Glomerular endothelial cell (primary cell): ENCODE results near the gene CDCA4. TPM values are rescaled to one million over a fixed set of nuclear protein-coding genes. Genes with fewer than 3 reads are reported as not detected.

Experiments
- DNase-seq: peaks from one replicate; pipeline ENCODE4 v3.0.0-alpha.2; 2011; ENCODE audit warnings: low read depth, low spot score; ENCODE audit errors: extremely low read depth
- total RNA-seq: library from RNA; depleted of rRNA; stranded (reverse); fragments of >200 nt; gene quantifications from 2 replicates; pipeline ENCODE4 v1.2.3, GENCODE V29; 2015

The CDCA4 gene
- total RNA-seq, 1 donor from 2014 or later = 20.8 TPM

DNA sequence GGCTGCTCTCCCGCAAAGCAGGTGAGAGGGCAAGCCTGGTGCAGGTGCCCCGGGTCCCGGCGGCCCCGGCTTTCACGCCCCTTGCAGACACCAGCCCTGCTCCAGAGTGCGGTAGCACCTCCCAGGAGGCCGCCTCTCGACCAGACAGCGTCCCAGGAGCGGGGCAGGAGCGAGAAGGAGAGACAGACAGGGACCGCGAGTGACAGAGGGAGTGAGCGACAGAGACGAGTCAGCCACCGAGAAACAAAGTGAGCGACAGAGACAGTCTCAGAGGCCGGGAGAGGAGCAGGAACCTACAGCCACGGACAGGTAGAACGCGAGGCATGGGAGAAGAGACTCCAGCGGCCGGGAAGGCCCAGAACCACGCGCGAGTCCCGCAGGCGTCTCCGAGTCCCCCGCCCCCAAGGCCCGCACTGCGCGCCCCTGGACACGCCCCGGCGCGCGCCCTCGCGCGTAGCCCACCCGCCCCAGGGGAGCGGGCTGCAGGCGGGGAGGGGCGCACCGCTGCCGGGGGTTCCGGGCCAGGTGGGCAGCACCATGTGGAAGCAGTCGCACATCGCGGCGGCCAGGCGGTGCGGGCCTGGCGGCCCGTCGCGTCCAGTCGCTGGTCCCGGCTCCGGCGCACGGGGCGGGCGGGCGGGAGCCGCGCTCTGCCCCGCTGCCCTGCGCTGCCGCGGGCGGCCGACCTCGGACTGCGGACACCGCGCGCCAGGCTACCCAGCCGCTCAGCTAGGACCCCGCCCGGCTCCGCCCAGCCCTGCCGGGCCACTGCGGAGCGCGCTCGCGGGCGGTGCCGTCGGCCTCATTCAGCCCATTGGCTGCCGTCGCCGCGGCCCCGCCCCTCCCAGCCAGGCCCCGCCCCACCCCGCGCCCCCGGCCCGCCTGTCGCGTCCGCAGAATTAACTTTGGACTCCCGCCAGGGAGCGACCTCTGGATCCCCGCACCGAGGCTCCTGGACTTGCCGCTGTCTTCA is 42.9 kb downstream of the CDCA4 start, which contains the start of gene AHNAK2:
TSS of gene AHNAK2 (minus strand) at position 694 of the 973 bp plus-strand sequence. CDS start at position 557, 137 bp downstream.
- DNase-seq = no peak

DNA sequence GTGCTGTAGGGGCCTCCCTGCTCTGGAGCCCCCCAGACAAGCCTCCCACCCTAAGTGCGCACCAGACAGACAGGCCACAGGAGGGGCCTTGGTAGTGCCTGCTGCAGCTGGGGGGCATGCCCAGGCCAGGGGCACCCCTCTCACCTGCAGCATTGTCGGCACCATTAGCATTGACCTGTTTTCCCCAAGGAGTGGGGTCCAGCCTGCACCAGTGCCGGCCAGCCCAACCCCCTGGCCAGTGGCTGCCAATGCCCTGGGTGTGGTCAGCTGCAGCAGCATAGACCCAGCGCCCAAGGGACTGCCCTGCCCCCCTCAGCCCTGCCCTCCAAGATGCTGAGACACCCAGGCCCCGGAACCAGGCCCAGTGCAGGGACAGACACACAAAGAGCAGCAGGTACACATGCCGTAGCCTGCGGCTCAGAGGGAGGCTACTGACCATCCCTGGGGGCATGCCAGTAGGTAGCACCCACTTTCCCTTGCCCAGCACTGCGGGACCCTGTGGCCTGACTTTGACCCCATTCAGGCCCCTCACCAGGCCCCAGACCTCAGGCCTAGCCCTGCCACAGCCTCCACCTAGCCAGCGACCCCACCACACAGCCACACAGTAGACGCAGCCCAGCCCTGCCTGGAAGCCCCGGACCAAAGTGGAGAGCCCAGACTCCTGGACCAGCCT is 43.7 kb downstream of the CDCA4 start:
- DNase-seq = no peak

DNA sequence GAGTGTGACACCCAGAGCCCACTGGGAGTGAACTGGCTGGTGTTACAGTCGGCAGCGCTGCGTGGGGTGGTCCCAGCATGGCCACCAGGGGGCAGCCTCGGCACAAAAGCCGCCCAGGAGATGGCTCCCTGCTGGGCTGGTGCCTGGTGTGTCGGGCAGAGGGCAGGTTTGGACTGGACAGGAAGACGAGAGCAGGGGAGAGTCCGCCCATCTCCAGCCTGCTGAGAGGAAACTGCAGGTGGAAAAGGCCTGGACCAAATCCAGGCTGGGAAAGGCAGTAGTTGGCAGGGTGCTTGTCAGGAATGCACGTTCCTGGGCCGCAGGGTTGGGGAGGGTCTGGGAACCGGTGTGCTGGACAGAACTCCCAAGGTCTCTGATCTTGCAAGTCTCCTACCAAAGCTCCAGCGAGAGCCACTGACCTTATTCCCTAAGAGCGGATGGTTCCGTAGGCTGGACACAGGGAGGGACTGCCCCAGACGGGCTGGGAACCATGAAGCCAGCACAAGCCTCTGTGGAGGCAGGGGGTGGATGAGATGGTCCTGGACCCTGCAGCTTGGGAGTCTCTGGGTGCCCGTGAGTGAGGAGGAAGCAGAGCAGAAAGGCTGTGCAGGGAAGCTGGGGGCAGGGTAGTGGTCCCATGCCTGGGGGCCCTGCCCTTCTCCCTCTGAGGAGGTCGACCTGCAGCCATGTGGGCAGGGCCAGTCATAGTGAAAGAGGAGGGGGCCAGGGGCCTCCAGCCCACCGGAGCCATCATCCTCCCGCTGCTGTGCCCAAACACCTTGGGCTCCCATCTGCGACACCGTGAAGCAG is 44.5 kb downstream of the CDCA4 start:
- no peak for DNase-seq

DNA sequence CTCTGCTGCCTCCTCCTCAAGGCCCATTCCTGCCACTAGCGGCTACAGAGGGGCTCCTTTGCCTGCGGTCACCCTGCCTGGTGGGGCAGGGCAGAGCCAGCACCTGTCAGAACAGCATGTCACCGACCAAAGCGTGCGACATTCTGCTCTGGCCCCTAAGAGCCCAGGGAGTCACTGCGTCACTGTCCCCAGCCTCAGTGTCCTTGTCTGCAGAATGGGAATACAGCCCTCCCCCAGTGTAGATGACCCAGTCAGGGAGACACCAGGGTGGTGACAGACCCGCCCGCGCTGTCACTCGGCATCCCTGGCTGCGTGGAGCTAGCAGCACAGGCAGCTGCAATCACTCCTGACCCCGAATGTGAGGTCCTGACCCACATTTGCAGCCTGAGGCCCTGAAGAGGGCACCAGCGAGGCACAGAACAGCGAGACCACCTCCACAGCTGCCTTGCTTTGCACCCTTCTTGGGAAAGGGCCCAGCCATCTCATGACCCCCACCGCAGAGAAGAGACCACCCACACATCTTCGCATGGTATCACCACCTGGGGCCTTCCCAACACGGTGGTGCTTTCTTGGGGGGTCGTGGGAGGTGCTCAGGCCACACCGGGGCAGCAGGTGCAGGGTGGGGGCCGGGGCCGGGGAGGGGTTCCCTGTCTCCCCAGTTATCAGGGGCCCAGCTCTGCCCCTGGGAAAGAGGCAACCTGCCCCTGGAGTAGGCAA is 45.2 kb downstream of the CDCA4 start:
- no peak for DNase-seq

DNA sequence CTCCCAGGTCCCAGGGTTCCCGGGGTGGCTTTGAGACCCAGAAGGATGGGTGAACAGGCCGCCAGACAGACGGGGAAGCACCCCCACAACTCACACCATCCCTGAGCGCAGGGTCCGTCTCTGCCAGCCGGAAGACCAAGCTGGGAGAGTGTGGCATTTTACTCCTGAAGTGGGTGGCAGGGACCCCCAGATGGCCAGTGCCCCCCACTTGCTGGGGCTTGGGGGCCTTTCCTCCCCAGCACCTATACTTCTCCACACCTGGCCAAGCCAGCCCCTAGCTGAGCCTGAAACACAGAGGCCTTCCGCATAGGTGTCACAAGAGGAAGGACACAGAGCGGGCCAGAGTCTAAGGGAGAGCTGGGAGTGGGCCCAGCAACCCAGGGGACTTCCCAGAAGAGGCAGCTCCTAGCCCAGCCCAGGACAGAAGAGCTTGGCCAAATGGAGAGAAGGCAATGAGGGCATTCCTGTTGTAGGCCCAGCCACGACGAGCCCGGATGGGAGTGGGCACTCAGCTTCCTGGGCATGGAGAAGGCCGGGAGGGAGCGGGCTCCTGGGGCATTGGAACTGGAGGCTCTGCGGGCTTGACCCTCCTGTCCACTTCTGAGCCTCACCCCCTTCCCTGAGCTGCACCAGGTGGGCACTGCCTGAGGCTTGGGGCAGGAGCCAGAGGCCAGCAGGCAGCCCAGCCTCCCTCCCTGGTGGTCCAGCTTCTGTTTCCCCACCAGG is 46.1 kb downstream of the CDCA4 start:
- DNase-seq = no peak

DNA sequence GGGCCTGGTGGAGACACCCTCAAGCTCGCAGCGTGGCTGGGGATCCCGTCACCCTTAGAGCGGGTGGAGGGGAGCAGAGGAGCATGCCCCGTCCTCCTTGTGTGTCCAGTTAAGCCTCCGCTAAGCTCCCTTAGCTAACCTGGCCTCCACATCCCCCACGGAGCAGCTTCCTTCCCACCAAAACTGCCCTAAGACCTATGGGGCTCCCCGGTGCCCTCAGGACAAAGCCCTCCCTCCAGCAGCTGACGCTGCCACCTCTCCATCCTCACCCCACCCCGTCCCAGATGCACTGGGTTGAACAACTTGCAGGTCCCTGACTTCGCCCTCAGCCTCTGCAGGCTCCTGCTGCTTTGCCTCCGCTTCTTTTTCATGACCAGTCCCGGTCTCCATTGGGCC is 46.7 kb downstream of the CDCA4 start:
- no peak for DNase-seq

DNA sequence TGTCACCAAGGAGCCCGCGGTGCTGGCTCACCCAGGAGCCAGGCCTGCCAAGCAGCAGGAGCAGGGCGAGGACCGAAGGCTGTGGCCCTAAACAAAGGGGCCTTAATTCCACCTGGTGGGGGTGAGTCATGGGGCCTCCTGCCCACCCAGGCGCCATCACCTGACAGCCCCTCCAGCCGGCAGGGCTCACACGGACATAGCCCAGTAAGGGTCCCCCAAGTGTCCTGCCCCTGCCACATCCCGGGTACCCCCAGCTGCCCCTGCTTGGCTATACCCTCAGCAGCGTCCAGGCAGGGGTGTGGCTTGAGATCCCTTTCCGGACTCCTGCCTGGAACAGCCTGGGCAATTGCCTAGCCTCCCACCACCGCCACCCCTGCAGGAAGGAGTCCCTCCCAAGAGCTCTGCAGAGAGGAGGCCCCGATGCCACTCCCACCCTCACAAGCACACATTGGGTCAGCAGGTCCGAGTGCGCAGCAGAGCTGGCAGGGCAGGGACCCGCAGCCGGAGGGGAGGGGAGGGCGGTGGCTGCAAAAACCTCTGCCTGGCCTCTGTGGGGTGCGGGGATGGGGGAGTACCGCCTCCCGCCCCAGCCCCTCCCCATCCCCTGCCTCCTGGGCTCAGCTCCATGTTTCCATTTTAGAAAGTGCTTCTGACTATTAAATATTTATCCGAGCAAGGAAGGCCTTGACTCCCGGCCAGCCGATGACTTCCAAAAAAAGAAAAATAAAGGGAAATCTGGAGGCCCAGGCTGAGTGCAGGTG is 47.3 kb downstream of the CDCA4 start:
- no peak for DNase-seq

DNA sequence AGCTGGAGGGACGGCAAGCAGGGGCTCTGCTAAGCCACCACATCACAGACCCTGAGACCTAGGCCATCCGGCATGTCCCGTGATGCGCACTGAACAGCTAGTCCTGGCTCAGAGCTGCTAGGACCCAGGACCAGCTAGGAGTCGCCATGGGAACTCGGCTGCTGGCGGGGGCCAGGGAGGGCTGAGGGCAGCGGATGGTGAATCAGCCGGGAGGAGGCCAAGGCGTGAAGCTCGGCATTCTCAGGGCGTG is 47.8 kb downstream of the CDCA4 start:
- peak; percentile 65 for DNase-seq

DNA sequence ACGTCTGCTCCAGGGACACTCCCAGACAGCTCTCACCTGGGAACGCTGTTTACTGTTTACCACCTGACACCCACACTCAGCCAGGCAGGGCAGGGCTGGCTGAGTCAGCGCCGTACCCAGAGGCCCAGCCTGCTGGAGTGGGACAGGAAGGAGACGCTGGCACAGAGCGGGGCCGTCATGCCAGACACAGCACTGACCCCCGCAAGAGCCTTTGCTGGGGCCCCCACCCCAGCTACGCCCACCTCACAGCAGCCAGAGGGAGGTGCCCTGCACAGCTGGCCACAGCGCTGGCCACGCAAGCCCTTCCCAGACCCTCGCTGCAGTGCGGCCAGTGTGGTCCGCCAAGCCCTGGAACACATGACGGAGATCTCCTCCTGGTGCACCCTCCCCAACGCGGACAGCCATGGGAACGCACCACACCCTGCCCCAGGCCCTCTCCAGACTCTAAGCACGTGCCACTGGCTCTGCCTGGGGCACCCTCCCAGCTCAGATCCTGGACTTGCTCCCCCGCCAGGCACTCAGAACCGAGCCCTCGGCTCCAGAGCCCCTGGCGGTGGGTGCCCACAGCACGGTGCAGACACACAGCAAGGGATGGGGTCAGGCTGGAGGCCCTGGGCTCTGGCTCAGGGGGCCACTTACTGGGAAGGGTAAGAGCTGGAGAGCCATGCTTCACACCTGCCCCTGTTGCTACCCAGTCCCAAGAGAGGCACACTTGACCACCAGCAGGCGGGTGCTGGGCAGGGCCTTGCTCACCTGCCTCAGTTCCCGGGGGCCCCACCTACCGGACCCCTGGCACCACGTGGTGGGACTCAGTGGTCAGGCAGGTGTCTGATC is 48.4 kb downstream of the CDCA4 start:
- DNase-seq = no peak

DNA sequence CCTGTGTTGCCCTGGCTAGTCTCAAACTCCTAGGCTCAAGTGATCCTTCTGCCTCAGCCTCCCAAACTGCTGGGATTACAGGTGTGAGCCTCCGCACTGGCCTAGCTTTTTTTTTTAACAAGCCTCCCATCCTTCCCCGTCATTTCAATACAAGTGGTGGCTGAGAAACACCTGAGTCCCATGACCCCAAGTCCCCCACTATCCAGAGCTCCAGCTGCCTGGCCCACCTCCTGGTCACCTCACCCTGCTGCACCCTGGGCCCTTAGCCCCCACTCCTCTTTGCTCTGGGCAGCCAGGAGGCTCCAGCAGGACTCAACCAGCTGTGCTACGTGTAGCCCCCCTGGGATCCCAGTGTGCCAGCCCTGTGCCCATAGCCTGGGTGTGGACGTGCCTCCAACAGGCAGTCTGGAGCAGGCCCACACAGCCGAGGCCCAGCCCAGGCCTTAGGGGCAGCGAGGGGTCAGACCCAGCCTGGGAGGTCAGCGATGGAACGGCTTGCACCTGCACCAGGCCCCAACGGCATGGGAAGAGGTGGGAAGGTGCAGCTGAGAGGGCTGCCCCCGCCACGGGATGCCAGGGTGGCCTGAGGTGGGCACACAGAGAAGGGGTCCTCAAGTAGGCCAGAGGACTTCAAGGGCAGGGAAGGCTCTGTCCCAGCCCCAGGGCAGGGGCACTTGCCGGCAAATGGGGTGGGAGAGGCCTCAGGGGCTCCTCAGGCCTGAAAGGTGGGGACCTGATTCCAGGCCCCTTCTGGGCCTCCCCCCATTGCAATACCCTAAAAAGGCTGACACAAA is 49.2 kb downstream of the CDCA4 start:
- no peak for DNase-seq

DNA sequence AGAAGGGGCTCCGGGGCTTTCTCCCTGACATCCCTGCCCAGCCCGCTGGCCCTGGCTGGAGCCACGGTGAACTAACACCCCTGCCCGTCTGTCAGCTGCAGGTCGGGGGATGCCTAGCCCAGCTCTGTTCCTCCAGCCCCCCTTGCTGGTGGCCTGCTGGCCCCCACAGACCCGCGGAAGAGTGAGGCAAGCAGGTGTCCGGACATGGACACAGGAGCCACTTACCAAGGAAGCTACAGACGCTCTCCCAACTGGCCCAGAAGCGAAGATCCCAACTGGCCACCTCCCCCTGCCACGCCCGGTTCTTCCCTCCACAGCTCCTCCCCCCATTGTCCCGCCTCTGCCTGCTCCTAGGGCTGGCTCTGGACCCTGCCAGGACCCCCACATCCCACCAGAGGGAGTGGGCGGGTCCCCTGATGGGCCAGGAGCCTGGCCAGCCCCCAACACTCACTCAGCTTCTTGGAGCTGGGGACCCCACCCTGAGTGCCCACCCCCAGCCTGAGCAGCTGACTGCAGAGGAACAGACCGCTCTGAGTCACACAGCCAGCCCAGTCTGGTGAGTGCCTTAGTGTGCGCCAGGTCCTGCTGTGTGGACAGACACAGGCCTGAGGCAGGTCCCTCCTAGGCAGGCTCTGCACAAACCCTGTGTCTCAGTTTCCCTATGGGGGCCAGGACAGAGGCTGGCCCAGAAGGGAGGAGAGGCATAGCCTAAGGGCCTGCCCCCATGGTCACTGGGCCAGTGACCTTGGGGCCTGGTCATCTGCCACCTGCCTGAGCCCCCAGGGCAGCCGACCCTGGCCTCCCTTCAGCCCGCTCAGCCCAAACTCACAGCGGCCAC is 50.4 kb downstream of the CDCA4 start:
- no peak for DNase-seq

DNA sequence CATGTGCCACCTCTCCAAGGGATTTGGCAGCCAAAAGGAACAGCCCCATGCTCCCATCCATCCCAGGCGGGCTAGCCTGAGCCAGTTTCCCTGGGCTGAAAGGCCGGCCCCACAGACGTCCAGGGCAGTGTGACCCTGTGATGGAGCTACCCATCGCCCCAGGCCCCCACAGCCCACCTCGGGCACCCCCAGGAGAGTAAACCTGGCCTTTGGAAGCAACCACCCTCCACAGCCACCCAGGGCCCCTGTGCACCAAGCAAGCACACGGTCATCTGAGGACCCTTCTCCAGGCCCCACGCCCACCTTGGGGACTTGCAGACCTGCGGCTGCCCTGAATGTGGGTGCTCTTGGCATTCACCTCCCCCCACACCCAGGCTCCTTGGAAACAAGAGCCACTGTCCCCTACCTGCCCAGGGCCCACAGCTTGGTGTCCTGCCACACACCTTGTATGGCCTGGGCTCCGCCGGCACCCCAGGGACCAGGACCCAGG is 51.1 kb downstream of the CDCA4 start:
- DNase-seq = no peak

DNA sequence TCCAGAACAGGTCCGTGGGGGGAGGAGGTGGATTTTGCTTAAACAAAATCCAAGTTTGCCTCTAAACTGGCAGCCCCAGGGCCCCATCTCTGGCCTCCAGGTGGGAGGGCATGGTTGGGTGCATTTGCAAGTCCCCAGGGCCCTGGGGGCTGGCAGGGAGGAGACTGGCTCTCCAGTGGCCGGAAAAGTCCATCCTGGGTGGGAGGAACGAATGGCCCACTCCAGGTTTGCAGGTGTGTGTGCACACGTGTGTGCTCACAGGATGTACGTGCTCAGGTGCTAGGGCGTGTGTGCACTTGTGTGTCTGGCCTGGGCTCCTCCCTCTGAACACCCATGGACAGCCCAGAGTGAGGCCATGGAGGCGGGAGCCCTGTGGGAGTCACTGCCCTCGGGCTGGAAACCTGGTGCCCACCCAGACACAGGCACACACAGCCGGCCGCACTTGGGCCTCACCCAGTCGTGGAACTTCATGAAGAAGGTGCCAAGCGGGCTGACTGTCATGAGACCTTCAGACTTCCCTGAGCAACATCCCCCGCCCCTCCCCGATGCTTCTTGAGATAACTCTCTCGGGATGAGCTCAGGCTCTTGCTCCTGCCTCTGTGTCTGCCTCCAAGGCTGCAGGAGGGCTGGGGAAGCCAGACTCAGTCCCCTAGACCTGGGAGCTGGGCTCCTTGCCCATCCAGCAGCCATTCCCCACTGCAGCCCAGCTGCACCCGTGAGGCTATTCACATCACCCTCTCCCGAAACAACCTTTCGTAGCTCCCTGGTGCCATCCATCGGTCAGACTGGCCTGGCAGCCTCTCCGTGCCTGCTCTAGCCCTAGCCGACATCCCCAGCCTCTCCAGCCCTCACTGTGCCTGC is 52.1 kb downstream of the CDCA4 start:
- DNase-seq = no peak

DNA sequence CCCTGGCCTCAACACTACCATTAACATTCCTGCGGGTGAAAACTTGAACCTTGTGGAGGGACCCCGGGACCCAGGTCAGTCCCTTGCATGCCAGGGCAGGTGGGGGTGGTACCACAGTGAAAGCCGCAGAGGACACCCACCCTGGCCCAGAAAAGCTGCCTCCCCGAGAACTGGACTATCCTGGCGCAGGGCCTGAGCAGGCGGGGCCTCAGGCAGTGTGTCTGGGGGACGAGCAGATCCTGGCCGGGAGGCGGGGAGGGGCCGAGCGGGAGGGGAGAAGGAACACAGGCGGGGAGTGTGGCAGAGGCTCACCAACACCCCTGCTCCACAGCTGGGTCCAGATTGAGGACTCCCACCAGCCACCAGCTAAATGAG is 52.7 kb downstream of the CDCA4 start:
- no peak for DNase-seq

DNA sequence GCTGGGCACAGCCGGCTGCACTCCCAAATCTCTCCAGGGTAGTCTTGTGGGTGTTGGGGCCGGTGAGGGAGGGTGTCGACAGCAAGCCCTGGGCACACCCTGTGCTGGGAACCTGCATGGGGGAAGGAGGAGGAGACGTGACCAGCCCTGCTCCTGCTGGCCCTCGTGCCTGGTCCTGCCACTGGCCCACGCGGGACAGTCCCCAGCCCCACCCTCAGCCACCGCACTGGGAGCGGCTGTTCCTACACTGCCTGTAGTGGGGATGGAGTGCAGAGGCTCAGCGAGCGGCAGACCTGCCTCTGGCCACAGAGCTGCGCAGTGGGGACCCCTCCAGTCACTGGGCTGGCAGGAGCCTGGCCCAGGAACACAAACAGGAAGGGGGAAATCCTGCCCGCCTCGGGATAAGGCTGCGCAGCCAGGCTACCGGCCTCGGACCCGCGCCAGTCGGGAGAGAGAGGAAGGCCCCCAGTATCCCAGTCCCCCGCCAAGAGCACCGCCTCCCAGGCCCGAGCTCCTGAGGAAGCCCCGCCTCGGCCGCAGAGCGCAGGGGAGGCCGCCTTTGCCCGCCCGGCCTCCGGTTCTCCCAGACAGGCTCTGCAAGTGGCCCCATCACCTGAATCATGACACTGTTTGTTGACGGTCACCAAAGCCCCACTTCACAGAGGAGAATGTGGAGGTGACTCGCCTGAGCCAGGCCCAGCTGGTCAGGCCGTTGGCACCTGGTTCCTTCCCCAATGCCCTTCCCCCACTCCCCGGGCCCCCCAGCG is 53.3 kb downstream of the CDCA4 start:
- DNase-seq = no peak
